Brain pericyte (primary cell): Measurements from ENCODE around the gene TREX2.

Experiments
- DNase-seq: peaks from one replicate; pipeline ENCODE4 v3.0.0-alpha.2; 2012; ENCODE audit warnings: low read depth, low spot score

The TREX2 gene

DNA sequence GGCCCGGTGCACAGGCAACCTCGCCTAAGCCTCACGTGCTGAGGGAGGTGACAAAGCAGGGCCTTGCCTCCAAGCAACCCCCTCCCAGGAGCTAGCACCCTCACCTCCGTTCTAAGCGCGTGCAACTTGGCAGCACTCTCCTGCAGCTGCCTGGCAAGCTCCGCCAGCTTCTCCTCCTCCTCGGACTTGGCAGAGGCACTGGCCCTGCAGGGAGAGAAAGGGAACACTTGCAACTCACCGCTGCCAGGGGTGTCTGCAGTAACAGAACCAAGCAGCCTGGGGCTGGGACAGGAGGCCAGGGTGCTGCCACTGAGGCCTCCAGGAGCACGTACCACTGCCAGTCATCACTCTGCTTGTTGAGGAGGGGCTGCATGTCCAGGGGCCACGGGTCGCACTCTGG lies 10.3 kb upstream of the TREX2 start:
- no peak for DNase-seq

DNA sequence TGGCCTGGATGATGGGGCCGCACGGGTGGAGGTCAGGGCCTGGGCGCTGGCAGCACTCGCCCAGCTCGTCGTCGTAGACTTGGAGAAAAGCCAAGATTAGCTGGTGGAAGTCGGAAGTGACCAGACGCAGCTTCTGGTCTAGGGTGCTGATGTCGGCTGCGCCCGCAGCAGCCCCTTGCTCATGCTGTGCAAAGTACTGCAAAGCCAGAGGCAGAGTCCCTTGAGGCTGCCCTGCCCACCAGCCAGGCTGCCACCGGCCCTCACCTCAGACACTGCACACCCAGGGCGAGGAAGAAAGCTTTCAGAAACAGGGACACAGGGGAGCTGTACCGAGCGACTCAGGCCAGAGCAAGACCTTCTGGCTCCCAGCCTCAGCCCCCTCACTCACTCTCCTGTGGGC lies 9.7 kb upstream of the TREX2 start:
- no peak for DNase-seq

DNA sequence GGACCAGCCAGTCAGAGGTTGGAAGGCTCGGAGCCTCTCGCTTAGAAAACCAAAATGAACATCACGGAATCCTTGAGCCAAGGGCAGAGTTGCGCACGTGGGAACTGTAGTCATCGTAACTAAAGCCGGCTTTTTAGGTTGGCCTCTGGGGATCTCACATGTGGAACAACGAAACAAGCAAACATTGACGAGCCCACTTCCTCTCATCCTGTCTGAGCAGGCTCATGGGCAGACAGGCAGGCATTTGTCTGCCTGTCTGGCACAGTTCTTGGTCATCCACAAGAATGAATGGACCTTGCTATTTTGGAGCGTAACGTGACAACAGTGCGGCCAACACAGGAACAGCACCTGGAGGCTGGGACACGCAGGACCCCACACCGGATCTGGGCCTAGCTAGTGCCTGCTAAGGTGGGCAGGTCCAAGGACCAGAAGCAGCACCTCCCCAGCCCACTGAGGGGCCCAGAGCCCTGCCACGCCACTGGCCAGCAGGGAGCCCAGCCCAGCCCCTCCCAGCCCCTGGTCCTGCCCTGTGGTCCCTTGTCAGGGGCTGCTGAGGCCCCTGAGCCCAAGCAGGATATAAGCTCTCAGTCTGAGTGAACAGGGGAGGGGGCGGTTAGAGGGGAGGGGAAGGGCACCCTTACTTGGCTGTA lies 9.2 kb upstream of the TREX2 start:
- DNase-seq: no peak

DNA sequence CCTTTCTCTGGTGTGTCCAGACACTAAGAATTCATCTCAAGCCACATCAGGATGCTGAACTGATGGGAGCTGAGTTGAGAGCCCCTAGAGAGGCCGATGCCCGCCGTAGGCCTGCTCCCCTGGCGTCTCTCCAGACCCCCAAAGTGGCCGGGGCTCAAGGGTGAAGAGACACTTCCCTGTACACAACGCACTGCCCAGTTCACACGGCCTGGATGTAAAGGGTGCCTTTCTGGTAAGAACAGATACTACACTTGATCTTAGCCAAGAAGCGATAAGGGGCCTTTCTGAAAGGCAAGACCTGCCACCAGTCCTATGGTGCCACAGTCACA lies 5.1 kb upstream of the TREX2 start:
- DNase-seq: no peak

DNA sequence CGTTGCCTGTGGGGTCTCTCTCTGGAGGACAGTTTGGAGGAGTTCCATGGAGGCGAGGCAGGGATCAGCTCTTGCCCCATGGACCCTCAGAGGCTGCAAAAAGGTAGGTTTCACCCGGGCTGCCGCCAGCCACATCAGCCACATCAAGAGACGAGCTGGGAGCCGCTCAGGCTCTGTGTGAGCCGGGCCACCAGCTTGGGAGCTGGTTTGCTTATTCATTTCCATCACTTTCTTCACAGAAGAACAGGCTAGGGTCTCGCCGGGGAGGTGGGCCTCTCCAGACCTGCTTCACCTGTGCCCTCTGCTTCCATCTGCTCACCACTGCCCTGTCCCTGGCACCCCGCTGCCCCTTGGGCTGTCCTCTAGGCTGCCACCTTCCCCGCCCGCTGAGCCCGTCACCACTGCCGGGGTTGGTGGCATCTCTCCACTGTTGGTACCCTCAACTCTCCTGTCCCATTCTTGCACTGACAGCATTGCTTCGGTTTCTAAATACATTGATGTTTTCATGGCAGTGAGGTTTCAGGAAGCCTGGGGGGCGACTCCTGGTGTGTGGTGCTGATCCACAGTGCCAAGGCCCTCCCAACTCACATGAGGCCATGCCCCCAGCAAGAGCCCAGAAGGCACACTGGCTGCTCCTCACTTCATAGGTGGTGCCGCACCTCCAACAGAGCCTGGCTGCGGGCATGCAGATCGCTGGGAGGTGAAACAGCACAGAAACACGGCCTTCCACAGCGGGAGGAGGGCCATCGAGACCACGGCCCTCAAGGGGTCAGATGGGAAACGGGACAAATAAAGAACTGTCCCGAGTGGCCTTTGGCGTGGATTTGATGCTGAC lies 4.5 kb upstream of the TREX2 start:
- DNase-seq: no peak

DNA sequence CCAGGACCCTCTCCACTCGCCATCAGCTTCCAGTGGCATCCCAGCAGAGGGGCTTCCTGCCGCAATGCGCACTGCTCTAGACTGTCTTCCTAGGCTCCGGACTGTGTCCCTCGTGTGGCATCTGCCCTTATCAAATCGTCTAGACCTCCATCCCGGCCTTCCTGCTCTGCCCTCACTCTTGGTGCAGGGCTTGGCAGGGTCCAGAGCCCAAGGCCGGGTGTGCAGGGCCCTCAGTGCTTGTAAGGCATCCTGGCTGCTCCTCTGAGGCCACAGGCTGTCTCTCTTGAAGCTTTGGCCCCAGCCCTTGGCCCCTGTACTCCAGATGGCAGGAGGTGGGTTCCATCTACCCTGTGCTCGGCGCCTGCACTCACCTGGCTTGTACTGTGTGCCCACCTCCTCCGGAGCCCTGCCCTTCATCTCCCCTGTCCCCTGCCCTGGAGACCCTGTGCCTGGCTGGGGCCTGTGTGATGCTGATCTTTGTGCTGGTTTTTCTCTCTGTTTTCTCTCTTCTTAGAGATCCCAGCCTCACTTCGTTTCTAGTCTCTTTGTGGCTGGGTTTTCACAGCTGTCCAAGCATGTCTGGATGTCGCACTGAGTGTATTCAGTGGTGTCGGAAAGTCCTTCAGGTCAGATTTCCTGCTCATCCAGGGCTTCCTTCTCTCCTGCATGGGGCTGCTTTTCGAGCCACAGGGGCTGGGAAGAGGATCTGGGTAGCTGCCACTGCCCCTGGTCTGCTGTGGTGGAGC lies 3.7 kb upstream of the TREX2 start:
- no peak for DNase-seq

DNA sequence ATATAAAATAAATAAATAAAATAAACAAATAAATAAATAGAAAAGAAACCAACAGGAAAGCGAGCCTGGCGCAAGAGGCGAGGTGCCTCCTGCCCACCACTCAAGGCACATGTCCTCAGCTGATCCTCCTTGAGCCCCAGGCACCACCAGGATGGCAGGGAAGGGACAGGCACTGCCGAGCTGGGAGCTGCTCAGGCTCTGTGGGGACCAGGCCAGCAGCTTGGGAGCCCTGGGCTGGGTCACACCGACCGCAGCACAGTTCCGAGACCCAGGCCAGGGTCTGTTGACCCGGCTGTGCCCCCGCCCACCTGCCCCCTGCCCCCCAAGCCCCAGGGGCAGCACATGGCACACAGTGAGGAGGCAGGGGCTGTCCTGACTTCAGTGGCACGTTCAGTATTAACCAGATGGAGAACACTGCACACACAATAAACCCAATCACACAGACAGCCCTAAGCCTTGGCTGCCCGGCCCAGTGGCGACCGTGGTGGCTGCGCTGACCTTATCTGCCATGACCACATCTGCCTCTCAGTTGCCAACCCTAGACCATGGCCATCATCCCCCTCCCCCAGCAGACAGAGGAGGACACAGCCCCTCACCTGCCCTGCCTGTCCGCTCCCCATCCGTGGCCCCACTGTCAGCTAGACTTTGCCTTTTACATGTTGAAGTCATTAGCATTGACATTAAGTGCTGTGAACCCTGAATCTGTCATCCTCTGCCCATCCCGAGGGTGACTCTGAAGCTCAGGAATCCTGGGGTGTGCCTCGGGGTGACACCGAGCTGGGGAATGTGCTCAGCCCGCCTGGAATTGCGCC lies 2.9 kb upstream of the TREX2 start:
- DNase-seq: no peak

DNA sequence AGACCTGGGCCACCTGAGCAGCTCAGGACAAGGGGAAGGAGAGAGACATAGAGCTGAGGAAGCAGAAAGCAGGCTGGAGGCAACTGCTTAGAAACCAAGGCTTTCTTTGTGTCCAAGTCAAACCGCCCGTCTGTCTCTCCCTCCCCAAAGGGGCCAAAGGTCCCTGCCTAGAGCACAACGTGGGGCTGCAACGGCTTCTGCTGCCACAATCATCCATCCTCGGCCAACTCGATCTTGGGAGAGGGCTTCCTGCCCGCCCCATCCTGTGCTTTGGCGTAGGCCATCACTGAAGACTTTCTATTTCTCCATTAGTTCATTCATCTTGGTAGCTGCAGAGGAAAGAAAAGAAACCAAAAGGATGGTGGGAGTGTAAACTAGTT lies 1.7 kb upstream of the TREX2 start:
- DNase-seq: no peak

DNA sequence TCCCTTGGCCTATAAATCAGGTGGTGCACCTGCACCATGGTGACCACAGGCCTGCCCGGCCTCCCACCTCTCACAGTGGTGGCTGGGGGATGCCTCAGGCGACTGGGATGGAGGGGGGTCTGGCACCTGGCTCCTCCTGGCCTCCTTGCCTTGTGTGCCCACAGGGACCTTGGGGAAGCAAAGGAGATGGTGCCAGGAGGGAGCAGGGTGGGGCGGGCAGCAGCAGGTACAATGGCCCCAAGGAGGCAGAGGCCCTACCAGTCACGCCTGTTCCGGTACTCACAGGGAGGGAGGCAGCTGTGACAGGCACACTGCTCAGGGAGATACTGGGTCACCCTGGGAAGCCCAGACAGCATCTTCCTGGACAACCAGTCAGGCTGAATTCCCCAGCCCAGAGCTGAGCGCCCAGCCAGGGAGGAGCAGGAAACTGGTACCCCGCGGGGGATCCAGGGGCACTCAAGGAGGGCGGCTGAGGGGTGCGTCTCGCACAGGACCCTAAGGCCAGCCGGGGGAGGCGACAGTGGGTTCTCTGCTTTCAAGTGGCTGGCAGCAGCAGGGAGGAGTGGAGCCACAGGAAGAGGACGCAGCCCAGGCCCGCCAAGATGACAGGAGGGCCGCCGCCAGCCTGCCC lies 1.2 kb upstream of the TREX2 start:
- no peak for DNase-seq

DNA sequence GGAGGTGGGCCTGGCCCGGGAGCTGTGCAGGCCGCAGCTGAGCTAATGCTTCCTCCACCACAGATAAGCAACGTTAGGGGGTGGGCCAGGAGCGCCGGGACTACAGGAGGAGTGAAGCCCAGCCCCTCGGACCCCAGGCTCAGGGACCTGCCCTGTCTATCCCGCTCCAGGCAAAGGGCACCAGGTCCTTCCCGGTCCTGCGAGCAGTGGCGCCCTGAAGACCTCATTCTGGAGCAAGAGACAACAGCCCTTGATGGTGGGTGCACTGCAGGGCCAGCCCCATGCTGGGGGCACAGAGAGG lies 730 bp upstream of the TREX2 start:
- DNase-seq: no peak

DNA sequence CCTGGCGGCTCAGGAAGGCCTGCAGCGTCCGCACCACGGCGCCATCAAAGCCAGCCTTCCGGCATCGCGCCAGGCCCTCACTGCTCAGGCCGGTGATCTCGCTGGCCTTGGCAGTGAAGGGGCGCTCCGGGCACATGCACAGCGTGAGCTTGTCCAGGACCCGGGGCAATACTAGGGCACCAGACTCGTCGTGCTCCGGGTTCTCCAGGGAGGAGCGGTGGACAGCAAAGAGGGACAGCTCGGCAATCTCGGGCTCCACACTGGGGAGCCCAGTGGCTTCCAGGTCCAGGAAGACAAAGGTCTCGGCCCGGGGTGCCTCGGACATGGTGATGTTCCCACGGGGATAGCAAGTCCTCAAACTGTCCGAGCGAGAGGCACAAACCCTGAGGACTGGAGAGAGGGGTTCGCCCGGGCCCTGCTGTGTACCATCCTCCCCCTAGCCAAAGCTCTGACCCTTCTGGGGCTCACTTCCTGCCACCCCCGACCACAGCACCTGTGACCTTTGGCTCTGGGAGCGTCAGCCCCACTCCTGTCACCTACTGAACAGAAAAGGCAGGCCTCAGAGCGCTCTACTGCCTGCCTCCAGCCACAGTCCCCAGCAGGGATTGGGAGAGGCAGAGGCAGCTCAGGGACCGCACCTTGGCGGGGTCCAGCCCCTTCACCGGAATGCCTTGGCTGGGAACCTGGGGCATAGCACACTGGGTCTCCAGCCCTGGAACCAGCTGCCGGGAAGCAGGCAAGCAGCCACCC lies 575 bp downstream of the TREX2 start:
- DNase-seq: no peak

DNA sequence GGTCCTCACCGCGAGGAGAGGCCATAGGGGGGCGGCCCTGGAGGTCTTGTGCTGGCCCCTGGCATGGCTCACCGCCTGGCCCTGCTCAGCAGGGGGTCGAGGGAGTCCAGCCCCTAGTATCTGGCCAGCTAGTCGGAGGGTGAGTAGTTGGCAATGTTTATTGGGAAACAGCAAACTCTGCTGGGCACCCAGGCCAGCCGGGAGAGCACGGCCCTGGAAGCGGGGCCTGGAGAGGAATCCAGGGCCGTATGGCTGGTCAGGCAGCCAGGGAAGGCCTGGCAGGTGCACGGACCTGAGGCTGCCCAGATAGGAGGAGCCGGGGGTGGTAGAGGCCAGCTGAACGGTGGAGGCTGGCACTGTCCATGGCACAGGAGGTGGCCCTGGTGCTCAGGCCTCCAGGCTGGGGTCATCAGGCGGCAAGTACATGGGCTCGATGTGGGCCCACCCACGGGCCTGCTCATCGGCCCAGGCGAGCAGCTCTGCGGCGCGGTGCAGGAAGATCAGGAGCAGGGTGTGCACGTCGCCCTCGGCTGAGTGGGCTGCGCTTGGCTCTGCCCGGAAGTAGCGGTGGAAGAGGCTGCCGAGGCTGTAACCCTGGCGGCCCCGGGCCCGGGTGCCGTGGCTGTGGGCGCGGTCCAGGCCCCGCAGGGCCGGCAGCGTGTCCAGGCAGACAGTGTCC lies 1.4 kb downstream of the TREX2 start:
- no peak for DNase-seq

DNA sequence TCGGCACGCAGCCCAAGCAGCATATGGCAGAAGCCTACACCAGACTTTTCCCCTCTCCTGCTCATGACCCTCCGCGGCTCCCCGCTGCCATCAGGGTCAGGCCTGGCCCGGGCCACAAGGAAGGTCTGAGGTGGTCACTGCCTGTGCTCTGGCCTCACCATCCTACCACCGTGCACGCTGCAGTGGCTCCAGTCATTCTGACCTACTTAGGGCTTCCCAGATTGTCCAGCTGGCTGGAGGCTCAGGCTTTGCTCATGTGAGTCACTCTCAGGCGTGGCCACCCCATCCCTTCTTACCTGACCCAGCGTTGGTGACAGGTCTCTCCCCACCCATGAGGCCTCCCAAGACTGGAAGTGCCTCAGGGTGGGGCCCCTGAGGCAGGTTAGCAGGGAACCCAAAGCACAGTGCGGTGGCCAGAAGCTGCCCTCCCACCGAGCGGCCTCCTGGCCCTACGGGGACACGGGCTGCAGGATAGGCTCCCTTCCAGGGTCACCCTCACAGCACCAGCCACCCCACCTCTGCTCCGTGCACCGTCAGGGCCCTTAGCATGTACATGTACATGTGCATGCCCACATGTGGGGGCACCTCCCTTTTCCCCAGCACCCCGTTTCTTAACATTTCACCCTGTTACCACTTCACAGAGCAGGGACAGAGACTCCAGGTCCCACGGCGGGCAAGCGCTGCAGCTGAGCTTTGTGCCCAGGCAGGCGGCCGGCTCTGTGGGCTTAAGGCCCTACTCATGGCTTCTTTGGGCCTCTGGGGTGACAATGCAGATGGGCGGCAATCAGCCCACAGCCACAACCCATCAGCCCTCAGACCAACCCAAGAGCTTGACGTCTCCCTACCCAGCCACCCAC lies 2.2 kb downstream of the TREX2 start:
- DNase-seq: no peak

DNA sequence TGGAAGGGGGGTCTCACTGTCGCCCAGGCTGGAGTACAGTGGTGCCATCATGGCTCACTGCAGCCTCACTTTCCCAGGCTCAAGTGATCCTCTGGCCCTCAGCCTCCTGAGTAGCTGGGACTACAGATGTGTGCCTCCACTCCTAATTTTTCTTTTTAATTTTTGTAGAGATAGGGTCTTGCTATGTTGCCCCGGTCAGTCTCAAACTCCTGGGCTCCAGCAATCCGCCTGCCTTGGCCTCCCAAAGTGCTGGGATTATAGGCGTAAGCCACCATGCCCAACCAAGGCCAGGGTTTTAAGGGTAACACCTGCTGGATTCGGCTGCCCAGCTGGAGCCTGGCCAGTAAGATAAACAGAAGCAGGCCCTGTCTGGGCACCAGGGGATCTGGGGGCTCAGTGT lies 3.4 kb downstream of the TREX2 start:
- DNase-seq: no peak

DNA sequence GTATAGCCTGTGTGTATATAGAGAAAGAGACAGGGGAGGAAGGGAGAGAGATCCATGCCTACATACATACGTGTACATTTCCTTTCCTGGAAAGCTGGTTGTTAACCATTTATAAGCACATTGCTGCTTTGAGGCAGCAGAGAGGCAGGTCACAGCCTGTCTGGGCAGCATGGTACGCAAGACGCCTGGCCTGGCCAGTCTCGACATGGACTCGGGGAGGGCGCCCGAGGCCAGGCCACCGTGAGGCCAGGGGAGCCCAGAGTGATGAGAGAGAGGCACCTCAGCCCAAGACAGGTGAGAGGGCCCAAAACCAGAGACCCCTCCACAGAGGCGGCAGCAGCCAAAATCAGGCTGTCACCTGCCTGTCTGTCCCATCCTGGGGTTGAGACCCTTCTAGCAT lies 3.9 kb downstream of the TREX2 start:
- no peak for DNase-seq

DNA sequence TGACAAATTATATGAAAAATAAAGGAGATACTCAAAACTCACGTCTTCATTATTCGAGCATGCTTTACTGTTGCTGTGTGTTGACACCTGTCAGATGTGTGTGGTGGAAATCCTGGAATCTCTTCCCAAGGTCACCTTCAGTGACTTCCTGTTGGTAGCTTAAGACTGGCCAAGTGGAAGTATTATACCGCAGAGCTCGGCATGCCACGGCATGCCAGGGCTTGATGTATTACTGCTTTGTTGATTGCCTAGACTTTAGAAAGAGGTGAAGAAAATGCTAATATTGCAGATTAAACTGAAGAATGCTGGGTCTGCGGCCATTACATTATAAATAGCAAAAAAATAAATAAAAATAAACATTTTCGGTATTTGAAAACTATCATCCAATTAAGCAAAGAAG lies 4.6 kb downstream of the TREX2 start:
- no peak for DNase-seq

DNA sequence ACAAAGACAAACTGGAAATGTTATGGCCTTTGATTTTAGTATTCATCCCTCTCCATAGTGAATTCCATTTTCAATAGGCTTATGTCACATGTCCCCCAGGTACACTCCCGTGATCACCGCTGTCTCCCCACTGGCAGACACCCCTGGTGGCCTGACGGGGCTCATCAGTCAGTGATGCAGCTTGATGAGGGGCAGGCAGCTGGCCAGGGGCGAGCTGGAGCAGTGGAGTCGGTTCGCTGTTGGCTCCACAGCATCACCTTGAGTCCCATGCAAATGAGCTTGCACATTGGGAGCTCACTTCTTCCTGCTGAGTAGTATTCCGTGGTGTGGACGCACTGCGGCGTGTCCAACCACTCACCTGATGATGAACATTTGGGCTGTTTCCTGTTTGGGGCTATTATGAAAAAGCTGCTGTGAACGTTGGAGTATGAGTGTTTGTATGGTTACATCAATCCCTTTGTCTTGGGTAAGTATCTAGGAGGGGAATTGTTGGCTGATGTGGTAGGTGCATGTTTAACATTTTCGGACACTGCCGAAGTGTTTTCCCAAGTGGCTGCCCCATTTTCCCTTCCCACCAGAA lies 5.2 kb downstream of the TREX2 start:
- DNase-seq: no peak

DNA sequence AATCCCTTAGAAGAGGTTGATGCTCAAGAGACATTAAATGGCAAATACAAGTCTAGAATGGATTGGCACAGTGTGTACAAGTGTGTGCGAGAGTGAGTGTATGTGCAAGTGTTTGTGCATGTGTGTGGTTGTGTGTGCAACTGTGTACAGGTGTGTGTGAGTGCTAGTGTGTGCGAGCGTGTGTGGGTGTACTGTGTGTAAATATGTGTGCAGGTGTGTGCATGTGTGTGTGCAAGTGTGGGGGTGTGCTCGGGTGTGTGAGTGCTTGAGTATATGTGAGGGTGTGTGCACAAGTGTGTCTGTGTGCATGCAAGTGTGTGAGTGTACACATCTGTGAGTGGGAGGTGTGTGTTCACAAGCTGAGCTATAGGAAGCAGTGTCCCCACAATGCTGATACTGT lies 5.9 kb downstream of the TREX2 start:
- no peak for DNase-seq

DNA sequence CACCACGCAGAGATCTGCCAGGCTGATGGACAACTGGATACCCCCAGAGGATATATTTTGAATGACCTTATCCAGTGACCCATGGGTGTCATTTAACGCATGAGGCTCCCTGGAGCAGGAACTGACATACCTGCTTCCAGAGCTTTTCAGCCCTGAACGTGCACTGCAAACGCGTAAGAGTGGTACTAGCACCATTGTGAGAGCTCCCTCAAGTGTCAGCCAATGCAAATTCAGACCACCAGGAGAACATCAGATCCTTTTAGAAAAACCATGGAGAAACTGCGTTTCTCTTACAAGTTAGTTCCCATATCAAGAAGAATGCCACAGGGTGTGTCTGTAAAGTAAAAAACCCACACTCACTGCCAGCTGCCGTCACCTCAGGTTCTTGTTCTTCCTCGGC lies 7.3 kb downstream of the TREX2 start:
- DNase-seq: no peak
